ENCODE results near the gene PARD3B.

PARD3B gene

GRCh38 chr2:205273627-205274026, 728.4 kb downstream of the PARD3B start:
- no peak for DNase-seq (ENCODE audit: low read depth)

- DNase-seq (ENCODE audit: low read depth) = no peak
Measured at GRCh38 chr2:205274801-205275200, 729.5 kb downstream of the PARD3B start.

DNA sequence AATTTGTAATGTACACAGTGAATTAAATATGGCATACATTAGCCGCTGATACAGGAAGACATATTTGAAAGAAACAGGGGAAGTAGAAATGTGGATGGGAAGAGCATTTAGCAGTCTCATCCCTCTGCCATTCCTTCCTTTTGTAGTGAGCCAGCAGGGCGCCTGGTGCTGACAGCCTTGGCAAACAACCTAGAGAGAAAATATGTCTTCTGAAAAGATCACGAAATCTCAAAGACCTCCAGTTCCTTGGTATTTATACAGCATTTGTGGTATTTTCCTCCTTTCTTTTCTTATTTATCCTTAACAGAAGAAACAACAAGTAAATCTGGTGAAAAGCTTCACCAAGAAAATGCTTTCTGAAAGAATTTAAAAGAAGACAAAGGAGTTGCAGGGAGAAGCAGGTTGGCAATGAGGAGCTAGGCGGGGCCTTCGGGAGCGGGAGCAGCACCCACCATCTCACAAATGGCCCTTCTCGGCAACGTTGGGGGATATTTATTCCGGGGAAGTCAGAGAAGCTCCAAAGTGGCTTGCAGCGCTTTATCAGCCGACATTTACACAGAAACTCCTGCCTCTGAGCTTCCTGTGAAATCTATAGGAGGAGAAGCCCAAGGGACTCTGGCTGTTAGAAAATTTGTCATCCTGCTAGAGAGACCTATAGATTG, 731.0 kb downstream of the PARD3B start:
- no peak for DNase-seq (ENCODE audit: low read depth)

DNA sequence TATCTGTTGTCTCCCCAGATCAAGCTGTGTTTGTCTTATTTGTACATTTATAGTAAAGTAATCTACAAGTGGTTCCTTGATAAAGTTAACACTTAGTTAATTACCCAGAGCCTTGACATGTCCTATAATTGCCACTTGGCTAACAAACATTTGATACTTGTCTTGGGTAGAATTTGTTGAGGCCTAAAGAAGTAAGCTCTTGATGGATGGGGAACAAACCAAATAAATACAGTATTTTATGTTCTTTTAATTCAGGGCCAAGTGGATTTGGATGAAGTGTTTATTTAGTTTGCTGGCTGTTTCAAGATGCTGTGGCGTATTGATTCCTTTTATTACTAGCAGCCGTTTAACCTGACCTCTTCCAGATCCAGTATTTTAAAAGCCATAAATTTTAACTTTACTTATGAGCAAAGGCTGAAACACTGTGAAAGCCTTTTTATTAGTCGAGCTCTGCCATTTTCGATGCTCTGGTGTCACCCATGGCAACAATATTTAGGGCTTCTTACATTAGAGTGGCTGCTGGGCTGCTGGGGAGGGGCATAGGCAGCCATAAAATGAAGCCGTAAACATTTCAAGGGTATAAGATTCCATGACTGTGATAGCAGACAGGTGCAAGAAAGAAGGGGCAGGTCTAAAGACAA, 735.4 kb downstream of the PARD3B start:
- DNase-seq (ENCODE audit: low read depth) = no peak

DNA sequence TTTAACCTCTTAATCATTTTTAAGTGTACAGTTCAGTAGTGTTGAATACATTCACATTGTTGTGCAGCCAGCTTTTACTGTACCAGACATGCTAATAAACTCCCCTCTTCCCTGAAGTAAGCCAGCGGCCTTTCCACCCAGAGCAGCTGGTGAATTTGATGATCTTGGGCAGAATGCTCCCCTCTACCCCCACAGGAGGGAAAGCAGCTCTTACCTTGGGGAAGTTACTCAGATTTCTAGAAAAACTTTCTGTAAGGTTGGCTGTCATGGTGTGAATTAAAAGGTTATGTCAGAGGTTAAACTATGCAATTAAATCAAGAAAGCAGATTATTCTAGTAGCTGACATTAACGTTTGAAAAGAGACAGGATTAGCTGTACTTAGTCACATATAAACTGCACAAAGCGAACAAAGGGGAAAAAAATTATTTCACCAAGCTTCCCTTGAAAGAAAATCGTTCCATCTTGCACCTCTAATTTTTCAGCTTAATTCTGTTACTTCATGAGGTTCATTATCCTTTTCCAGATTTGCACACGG, 738.5 kb downstream of the PARD3B start:
- no peak for DNase-seq (ENCODE audit: low read depth)

DNA sequence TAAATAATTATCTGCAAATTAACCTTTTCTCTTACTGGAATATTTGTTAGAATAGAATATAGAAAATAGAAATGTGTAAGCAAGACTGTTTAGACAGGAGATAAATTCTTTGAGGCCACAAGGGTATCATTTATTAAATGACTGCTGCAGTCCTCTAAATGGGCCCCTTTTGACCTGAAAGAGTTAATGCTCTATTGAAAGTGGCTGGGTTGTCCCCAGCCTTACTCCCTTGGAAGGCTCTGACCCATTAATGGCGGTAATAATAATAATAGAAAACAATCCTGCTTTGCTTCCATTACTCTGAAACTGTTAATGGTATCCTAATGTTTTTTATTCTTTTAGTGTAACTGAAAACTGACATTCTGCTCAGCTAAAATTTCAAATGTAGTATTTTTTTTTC, 739.1 kb downstream of the PARD3B start:
- DNase-seq (ENCODE audit: low read depth) = no peak

DNA sequence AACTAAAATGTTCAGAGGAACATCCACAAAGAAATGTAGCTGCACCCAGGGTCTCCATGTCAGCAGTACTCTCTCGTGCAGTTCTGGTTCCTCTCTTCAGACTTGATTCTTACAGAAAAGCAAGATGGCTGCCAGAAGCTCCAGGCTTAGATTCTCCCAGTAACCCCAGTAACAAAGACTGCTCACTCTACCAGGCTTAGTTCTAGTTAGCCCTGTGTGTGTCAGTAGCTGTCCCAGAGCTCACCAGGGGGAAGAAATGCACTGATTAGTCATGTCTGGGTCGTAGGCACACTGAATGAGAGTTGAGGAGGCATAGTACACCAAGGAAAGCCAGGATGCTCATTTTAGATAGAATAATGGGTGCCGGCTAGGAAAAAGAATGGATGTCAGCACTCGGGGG, 742.0 kb downstream of the PARD3B start:
- no peak for DNase-seq (ENCODE audit: low read depth)

DNA sequence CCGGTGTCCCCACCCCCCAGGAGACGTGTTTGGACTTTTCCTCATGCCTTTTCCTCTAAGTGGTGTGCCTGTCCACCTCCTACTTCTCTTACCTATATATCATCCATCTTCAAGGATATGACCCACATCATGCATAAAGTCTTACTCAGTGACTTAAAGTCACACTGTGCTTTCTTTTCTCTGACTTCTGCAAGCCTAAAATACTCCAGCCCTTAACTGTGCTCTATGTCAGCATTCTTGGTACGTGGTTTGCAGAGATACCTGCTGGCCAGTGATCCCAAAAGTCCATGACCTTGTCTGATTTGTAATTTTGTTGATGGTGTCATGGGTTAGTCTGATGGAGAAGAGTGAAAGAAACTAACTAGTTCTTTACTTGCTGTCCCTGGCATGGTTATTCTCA, 743.4 kb downstream of the PARD3B start:
- DNase-seq (ENCODE audit: low read depth) = no peak

DNA sequence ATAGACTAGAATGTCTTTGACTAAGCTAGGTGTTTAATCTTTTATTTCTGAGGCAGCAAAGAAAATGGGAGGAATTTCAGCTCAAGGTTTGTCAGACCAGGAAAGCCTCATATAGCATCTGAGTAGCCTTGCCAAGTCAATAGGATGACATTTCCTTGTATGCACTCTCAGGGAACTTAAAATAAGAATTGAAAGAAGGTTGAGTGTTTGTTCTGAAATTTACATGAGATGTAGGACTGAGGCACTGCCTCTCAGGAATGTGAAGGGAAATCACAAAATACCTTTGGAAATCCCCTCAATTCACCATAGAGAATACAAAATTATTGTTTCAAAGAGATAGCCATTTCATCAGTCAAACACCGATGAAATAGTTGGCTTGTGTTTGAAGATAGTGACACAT, 745.0 kb downstream of the PARD3B start:
- DNase-seq (ENCODE audit: low read depth) = no peak

DNA sequence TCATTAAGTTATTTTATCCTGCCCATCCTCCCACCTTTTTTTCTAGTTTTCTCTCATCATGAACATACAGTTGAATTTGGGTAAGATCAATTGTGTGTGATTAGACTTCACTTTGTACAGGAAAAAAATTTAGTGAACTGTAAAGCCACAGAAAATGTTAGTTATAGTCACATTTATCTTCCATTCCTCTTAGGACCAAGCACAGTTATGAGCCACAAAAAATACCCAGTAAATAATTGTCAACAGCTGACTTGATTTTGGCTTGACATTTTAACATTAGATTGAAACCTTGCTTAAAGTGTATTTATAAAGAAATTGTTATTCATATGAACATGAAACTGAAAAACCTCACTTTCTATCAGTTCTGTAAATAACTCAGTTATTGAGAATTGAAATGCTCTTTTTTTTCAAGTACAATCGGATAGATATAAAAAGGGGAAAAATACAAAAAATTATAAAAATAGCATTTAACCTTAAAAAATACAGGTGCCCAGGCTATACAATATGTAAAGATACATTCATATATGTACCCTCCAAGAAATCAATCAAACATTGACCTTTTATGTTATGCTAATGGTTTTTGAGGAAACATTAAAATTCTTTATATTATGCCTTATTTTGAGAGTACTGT, 747.5 kb downstream of the PARD3B start:
- DNase-seq (ENCODE audit: low read depth) = no peak

DNA sequence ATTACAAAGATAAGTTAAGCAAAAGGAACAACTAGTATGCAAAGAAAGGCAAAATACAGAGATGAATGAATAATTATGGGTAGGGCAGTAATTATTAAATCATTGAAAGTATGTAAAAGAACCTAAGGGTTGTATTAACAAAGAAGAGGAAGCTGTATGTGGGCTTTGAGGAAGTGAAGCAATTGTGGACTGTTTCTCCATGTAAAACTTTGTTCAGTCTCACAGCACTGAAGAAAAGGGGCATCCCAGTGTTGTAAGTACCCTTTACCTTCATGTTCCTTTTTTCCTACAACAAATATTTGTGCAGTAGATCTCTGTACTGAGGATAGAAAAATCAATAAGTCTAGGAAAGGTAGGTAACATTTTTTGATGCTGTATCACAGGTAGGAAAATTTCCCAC, 748.3 kb downstream of the PARD3B start:
- DNase-seq (ENCODE audit: low read depth) = no peak

DNA sequence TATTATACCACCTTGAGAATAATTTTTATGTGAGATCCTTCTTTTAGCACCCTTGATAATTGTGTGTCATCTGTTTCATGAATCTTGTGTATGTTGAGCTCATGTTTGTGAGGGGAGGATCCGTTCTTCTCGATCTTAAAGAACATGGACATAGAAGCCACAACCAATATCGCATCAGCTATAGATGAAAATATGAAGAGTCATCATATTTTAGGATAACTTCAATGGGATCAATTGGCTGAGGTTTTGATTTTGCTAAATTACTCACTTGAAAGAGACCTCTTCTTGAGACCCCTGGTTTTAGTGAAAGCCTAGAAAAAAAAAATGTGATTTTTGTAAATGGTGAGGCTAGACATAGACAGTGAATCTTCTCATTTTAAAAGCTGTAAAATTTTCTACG, 751.7 kb downstream of the PARD3B start:
- no peak for DNase-seq (ENCODE audit: low read depth)

DNA sequence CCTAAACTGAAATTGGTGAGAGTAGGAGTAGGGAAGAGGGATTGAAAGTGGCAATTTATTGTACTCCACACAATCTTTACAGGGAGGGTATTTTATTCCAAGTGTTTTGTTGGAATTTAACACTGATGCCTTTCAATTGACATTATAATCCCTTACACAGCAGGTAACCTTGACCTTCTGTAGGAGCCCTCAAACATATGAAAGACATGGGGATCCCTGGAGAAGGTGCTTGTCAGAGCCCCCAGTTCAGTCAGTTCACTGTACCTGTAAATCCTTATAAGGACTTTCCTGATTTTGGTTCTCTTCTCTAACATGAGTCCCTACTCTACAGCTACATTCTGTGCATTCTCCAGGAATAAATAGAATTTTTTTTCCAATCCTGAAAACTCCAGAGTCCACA, 752.1 kb downstream of the PARD3B start:
- no peak for DNase-seq (ENCODE audit: low read depth)

DNA sequence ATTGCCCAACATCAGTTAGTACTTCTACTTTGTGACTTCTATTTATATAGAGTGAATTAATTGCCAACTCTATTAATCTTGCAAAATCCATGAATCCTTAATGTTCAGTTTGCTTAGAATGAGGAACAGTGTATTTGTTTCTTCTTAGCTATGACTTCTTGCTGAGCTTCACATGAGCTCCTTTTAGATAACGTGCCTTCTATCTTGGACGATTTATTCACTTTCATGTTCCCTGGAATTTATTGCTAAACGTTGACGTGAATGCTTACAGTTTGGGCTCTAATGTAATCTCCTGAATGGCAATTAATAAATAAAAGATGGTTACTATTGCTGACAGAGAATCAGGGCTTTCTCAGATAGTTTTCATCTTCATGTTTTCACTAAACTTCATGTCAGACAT, 752.6 kb downstream of the PARD3B start:
- DNase-seq (ENCODE audit: low read depth) = no peak

DNA sequence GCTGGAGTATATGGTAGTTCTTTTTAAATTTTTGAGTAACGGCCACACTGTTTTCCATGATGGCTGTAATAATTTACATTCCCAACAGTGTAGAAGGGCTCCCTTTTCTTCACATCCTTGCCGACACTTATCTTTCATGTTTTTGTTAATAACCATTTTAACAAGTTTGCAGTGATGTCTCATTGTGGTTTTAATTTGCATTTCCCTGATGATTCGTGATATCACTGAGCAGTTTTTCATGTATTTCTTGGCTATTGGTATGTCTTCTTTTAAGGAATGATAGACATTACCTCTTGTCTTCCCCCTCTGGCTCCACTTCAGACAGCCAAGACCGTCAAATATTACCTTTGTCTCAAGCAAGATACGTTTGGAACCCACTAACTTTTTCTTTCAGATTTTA, 765.9 kb downstream of the PARD3B start:
- DNase-seq (ENCODE audit: low read depth) = no peak

DNA sequence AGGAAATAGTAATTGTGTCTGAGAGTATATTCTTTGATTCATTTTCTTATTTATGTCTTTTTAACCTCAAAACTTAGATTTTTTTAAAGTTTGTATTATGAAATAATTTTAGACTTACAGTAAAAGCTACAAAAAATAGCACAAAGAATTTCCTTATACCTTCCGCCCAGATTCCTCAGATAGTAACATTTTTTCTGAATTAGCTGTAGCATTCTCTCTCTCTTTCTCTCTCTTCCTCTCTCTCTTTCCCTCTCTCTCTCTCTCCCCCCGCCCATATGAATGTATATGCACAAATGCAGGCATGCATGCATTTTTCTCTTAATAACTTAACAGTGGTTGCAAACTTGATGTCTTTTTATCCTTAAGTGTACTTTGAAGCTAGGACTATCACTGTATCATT, 776.0 kb downstream of the PARD3B start:
- DNase-seq (ENCODE audit: low read depth) = no peak

DNA sequence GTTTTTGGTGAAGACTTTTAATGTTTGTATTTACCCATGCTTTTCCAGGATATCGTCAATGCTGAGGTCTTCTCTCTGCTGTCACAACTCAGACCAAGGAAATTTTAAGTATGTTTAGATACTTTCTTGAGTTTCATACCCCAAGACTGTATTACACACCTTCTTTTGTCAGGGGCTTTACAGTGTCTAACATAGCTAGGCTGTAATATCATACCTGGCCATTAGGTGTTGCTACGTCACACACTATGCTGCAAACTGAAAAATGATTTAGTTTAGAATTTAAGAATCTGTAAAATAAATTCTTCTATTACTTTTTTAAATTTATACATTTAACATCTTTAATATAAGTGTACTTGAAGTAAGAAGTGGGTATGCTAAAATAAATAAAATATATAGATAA, 778.7 kb downstream of the PARD3B start:
- no peak for DNase-seq (ENCODE audit: low read depth)

DNA sequence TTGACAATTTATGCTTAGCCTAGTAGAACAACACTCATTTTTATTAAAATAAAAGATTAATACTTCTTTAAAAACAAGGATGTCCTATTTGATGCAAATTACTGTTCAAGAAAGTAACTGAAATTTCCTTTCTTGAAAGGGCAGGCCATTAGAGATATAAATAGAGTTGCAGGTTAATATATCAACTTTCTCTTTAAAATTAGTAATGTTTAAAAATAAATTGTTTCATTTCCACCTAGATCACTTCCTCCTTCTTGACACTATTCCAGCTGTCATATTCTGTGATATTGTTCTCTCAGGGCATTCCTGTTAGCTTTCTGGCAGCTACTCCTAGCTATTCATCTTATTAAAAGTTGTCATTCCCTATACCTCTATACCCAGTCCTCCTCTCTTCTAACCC, 779.1 kb downstream of the PARD3B start:
- no peak for DNase-seq (ENCODE audit: low read depth)

DNA sequence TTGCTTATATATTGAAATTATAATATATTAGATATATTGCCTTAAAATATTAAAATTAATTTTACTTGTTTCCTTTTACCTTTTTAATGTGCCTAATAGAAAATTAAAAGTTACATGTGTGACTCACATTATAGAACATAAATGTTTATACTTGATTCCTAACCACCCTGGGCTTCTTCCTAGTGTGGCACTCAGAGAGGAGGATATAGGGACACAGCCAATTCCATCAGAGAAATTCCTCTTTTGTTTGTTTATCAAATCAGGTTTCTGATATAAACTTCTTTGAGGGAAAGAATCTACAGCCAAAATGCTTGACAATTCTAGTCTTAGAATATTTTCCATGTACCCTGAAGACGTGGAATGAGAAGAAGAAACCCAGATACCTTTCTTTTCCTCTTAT, 788.1 kb downstream of the PARD3B start:
- DNase-seq (ENCODE audit: low read depth) = no peak

DNA sequence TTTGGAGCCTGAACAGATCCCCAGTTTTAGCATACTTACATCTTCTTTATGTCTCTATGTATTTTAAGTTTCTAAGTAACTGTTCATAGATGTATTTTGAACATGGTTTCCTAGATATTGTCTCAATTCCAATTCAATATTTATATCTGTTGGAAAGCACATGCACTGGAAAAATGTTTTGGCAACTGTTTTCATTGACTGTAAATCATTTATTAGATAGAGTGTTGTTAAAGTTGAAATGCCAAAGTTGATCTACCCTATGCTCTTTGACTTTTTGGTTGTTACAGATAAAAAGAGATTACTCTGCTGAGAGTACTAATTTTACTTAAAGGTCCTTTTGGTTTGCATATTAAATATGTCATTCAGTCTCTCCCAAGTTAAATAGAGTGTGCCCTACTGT, 792.0 kb downstream of the PARD3B start:
- no peak for DNase-seq (ENCODE audit: low read depth)

- no peak for DNase-seq (ENCODE audit: low read depth)
Measured at GRCh38 chr2:205338156-205338555, 792.9 kb downstream of the PARD3B start.

- no peak for DNase-seq (ENCODE audit: low read depth)
Measured at GRCh38 chr2:205343103-205343502, 797.8 kb downstream of the PARD3B start.

- no peak for DNase-seq (ENCODE audit: low read depth)
Measured at GRCh38 chr2:205346649-205347048, 801.4 kb downstream of the PARD3B start.

GRCh38 chr2:205347899-205348298, 802.6 kb downstream of the PARD3B start:
- no peak for DNase-seq (ENCODE audit: low read depth)
